Measurements from ENCODE around the gene NDOR1. TPM values are rescaled to one million over a fixed set of nuclear protein-coding genes. Genes with fewer than 3 reads are reported as not detected.
A peak's percentile ranks its signal among the peaks of the same experiment; 100 is the strongest.

Gene NDOR1
- total and polyA plus RNA-seq, 5 donors = 5.1 to 7.9 (median 5.3) TPM

DNA sequence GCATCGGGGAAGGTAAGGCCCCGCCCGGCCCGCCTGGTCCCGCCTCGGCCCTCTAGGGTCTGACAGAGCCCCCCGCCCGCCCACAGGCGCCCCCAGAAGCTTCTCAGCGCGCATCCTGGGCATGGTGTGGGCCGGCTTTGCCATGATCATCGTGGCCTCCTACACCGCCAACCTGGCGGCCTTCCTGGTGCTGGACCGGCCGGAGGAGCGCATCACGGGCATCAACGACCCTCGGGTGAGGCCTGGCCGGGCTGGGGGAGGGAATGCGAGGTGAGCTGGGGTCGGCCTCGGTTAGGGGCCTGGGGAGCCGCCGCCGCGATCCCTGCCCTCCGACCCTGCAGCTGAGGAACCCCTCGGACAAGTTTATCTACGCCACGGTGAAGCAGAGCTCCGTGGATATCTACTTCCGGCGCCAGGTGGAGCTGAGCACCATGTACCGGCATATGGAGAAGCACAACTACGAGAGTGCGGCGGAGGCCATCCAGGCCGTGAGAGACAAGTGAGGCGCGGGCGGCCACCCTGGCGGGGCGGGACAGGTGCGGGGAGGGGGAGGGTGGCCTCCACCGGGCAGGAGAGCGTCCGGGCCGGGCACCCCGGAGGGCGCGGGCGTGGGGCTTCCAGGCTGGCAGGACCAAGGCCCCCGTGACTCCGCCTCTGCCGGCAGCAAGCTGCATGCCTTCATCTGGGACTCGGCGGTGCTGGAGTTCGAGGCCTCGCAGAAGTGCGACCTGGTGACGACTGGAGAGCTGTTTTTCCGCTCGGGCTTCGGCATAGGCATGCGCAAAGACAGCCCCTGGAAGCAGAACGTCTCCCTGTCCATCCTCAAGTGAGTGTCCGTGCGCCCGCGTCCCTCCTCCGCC, 42.8 kb upstream of the NDOR1 start:
- intact Hi-C loops (cut with DNase I) = no loop called here
- DNase-seq = peak in 1 of 3 donors; percentile 65
- Histone ChIP-seq H3K27me3 (ENCODE audit: control insufficient read depth, insufficient read depth) (no peaks in the 10 kb centered on the region), H3K9me3 (ENCODE audit: control insufficient read depth, low read length) (no peaks in the 10 kb centered on the region), H3K4me3 (ENCODE audit: low read length) (no peak overlapping the region), H3K27ac (ENCODE audit: low read length) (no peak overlapping the region), H3K4me1 (ENCODE audit: control insufficient read depth, insufficient read depth, low read length) (no peaks in the 10 kb centered on the region)
- ATAC-seq = peak in 1 of 2 donors; percentile 7
- 7% methylated on average over 74 of the region's 74 CpGs for WGBS

DNA sequence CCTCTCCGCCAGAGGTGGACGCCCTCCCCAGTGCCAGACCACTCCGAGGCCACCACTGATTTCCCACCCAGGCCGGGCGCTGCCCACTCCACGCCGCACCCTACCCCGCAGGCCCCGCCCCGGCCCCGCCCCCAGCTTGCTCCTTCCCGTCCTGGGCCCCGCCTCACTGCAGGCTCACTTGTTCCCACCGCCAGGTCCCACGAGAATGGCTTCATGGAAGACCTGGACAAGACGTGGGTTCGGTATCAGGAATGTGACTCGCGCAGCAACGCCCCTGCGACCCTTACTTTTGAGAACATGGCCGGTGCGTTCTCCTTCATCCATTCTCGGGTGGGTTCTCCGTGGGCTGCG, 42.2 kb upstream of the NDOR1 start:
- ATAC-seq (peak in 1 of 2 donors; percentile 3), DNase-seq (no peak)
- 26% methylated on average over 26 of the region's 26 CpGs for WGBS
- Histone ChIP-seq H3K27me3 (ENCODE audit: control insufficient read depth, insufficient read depth) (no peaks in the 10 kb centered on the region), H3K4me3 (ENCODE audit: low read length) (no peak overlapping the region), H3K9me3 (ENCODE audit: control insufficient read depth, low read length) (no peaks in the 10 kb centered on the region), H3K27ac (ENCODE audit: low read length) (no peak overlapping the region), H3K4me1 (ENCODE audit: control insufficient read depth, insufficient read depth, low read length) (peaks cover 2% of the 10 kb centered on the region)
- intact Hi-C loops (cut with DNase I) = no loop called here

DNA sequence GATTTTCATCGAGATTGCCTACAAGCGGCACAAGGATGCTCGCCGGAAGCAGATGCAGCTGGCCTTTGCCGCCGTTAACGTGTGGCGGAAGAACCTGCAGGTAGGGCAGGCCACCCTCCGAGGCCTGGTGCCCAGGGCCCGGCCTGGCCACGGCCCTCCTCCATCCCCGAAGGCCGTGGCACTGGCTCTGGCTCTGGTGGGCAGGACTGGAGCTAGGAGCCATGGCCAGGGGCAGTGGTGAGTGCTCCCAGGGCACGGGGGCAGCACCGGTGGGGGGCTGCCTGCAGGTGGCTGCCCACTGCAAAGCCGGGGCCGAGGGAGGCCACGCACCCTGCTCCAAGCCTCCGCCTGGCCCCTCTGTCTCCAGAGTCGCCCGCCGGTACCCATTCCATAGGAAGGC, 41.7 kb upstream of the NDOR1 start:
- Histone ChIP-seq H3K27me3 (ENCODE audit: control insufficient read depth, insufficient read depth) (no peaks in the 10 kb centered on the region), H3K9me3 (ENCODE audit: control insufficient read depth, low read length) (no peaks in the 10 kb centered on the region), H3K4me3 (ENCODE audit: low read length) (no peak overlapping the region), H3K27ac (ENCODE audit: low read length) (no peak overlapping the region), H3K4me1 (ENCODE audit: control insufficient read depth, insufficient read depth, low read length) (peaks cover 2% of the 10 kb centered on the region)
- ATAC-seq (no peak), DNase-seq (no peak)
- intact Hi-C loops (cut with DNase I) = no loop called here
- WGBS = 81% methylated on average over 22 of the region's 22 CpGs

DNA sequence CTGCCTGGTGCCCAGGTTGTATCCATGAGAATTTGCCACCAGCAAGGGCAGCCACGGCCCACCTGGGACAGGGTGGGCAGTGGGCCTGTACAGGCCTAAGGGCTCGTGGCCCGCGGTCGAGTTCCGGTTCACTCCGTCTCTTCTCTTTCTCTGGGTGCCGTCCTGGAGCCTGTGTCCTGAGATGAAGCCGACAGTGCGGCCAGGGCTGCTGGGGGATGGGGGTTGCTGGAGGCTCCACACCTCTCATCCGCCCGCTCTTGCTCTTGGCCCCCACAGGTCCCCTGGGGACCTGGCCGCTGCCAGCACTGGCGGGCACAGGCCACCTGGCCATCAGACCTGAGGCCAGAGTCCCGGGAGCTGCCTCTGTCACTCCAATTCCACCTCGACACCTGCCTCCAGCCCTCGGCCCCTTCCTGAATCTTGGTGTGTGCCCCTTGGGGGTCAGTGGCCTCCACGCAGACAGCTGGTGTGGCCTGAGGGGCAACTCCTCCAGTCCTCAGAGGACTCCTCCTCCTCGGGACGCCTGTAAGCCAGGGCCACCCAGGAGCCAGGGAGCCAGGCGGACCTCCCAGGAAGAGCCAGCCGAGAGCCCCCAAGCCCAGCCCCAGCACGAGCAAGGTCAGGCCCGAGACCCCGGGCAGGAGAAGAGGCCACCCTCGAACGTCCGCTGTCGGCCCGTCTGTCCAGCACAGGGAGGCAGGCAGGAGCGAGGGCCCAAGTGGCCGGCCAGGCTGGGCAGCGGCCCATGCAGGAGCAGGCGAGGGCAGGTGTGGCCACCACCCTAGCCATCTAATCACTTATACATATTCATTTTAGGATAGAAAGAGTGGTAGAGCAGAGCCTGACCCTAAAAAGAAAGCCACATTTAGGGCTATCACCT, 40.9 kb upstream of the NDOR1 start:
- H3K9me3 ChIP-seq (ENCODE audit: control insufficient read depth, low read length) = no peaks in the 10 kb centered on the region
- 70% methylated on average over 34 of the region's 34 CpGs for WGBS
- intact Hi-C loops (cut with DNase I) = no loop called here
- DNase-seq (peak in 1 of 3 donors; percentile 22), ATAC-seq (no peak)
- no peak overlapping the region for H3K27ac ChIP-seq (ENCODE audit: low read length)
- no peaks in the 10 kb centered on the region for H3K27me3 ChIP-seq (ENCODE audit: control insufficient read depth, insufficient read depth)
- H3K4me3 ChIP-seq (ENCODE audit: low read length) = no peak overlapping the region
- H3K4me1 ChIP-seq (ENCODE audit: control insufficient read depth, insufficient read depth, low read length) = peaks cover 2% of the 10 kb centered on the region

DNA sequence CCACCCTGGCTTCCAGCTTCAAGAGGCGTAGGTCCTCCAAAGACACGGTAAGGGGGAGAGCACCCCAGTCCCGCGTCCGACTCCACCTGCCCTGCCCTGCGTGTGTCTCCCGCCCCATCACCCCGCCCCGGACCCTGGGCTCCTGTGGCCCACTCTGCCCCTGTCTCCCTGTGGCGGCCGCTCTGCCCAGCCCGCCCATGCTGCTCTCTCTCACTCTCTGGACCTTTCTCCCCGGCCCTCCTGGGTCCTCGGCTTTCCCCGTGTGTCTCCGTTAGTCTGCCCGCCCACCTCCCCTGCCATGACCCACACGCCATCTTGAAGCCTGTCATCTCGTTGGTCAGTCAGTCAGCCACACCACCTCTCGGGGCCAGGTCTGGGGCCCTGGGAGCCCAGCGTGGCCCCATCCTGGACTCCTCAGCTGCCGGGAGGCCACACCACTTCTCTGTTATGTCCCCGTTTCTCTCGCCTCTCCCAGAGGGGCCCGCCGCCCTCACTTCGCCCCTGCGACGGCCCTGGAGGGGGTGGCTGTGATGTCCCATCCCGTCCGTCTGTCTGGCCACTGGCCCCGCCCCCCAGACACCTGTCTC, 40.2 kb upstream of the NDOR1 start:
- H3K27me3 ChIP-seq (ENCODE audit: control insufficient read depth, insufficient read depth) = no peaks in the 10 kb centered on the region
- peaks cover 2% of the 10 kb centered on the region for H3K4me1 ChIP-seq (ENCODE audit: control insufficient read depth, insufficient read depth, low read length)
- no peak overlapping the region for H3K4me3 ChIP-seq (ENCODE audit: low read length)
- WGBS = 78% methylated on average over 32 of the region's 32 CpGs
- DNase-seq = peak in 1 of 3 donors; percentile 13
- intact Hi-C loops (cut with DNase I) = no loop called here
- no peak overlapping the region for H3K27ac ChIP-seq (ENCODE audit: low read length)
- no peak for ATAC-seq
- H3K9me3 ChIP-seq (ENCODE audit: control insufficient read depth, low read length) = no peaks in the 10 kb centered on the region

DNA sequence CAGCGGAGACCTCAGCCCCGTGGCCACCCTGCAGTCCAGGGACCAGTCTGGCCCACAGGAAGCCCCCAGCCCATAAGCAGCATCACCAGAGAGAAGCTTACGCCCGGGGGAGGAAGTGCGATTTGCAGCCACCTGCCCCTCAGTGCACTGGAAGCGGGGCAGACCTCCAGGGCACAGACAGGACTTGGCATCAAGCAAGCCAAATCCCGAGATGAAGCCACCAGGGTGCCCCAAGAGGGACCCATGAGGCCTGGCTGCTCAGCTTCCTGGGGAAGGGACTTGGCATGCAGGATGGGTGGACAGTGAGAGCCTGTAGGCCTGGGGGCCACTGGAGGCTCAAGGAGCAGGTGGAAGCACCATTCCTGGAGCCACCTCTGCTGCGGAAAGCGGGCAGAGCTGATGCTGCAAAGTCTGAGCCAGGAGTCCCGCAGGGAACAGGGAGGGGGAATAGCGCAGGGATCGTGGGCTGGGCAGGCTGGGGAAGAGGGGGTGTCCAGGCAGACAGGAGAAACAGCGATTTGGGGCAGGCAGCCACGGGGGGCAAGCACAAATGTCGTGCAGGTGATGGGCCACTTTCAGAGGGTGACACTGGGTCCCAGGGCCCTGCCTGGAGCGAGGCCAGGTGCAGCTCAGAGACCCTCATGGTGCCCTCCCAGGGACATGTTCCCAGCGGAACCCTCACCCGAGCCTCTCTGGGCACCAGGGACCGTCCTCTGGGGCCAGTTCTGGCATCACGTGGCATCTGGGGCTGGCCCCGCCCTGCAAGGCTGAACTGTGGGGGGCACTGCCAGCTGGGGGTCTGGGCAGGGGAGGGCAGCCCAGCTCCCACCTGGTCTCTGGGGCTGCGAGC, 38.9 kb upstream of the NDOR1 start:
- ATAC-seq (no peak), DNase-seq (peak in 1 of 3 donors; percentile 60)
- Histone ChIP-seq H3K9me3 (ENCODE audit: control insufficient read depth, low read length) (no peaks in the 10 kb centered on the region), H3K4me1 (ENCODE audit: control insufficient read depth, insufficient read depth, low read length) (peaks cover 2% of the 10 kb centered on the region), H3K27me3 (ENCODE audit: control insufficient read depth, insufficient read depth) (no peaks in the 10 kb centered on the region), H3K4me3 (ENCODE audit: low read length) (no peak overlapping the region), H3K27ac (ENCODE audit: low read length) (no peak overlapping the region)
- intact Hi-C loops (cut with DNase I) = no loop called here
- 68% methylated on average over 22 of the region's 22 CpGs for WGBS

DNA sequence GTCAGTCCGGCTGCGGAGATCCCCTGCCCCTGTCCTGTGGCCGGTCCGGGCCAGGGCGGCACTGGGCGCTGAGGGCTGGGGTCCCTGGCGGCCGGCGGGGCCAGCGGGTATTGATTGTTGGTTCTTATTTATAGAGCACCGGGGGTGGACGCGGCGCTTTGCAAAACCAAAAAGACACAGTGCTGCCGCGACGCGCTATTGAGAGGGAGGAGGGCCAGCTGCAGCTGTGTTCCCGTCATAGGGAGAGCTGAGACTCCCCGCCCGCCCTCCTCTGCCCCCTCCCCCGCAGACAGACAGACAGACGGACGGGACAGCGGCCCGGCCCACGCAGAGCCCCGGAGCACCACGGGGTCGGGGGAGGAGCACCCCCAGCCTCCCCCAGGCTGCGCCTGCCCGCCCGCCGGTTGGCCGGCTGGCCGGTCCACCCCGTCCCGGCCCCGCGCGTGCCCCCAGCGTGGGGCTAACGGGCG, 38.2 kb upstream of the NDOR1 start:
- peak in 1 of 3 donors; percentile 43 for DNase-seq
- WGBS = 23% methylated on average over 44 of the region's 44 CpGs
- Histone ChIP-seq H3K9me3 (ENCODE audit: control insufficient read depth, low read length) (no peaks in the 10 kb centered on the region), H3K27me3 (ENCODE audit: control insufficient read depth, insufficient read depth) (no peaks in the 10 kb centered on the region), H3K4me1 (ENCODE audit: control insufficient read depth, insufficient read depth, low read length) (peaks cover 2% of the 10 kb centered on the region), H3K27ac (ENCODE audit: low read length) (no peak overlapping the region), H3K4me3 (ENCODE audit: low read length) (no peak overlapping the region)
- ATAC-seq = no peak
- intact Hi-C loops (cut with DNase I) = no loop called here

DNA sequence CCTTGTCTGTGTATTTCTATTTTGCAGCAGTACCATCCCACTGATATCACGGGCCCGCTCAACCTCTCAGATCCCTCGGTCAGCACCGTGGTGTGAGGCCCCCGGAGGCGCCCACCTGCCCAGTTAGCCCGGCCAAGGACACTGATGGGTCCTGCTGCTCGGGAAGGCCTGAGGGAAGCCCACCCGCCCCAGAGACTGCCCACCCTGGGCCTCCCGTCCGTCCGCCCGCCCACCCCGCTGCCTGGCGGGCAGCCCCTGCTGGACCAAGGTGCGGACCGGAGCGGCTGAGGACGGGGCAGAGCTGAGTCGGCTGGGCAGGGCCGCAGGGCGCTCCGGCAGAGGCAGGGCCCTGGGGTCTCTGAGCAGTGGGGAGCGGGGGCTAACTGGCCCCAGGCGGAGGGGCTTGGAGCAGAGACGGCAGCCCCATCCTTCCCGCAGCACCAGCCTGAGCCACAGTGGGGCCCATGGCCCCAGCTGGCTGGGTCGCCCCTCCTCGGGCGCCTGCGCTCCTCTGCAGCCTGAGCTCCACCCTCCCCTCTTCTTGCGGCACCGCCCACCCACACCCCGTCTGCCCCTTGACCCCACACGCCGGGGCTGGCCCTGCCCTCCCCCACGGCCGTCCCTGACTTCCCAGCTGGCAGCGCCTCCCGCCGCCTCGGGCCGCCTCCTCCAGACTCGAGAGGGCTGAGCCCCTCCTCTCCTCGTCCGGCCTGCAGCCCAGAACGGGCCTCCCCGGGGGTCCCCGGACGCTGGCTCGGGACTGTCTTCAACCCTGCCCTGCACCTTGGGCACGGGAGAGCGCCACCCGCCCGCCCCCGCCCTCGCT, 37.5 kb upstream of the NDOR1 start:
- H3K4me1 ChIP-seq (ENCODE audit: control insufficient read depth, insufficient read depth, low read length) = peaks cover 2% of the 10 kb centered on the region
- H3K9me3 ChIP-seq (ENCODE audit: control insufficient read depth, low read length) = no peaks in the 10 kb centered on the region
- intact Hi-C loops (cut with DNase I) = no loop called here
- H3K27me3 ChIP-seq (ENCODE audit: control insufficient read depth, insufficient read depth) = no peaks in the 10 kb centered on the region
- no peak overlapping the region for H3K27ac ChIP-seq (ENCODE audit: low read length)
- peak in 2 of 3 donors; percentile 46 to 61 for DNase-seq
- 8% methylated on average over 57 of the region's 57 CpGs for WGBS
- H3K4me3 ChIP-seq (ENCODE audit: low read length) = peak overlapping the region; percentile 1
- peak in 1 of 2 donors; percentile 34 for ATAC-seq

DNA sequence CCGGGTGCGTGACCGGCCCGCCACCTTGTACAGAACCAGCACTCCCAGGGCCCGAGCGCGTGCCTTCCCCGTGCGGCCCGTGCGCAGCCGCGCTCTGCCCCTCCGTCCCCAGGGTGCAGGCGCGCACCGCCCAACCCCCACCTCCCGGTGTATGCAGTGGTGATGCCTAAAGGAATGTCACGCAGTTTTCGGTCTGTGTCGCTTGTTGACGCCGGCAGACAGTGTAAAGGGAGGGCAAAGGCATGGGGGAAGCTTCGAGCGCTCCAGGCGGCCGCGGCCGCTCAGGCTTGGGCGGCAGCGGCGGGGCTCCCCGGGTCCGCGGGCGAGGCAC, 37.0 kb upstream of the NDOR1 start:
- H3K27ac ChIP-seq (ENCODE audit: low read length) = no peak overlapping the region
- under 1% methylated on average over 36 of the region's 36 CpGs for WGBS
- intact Hi-C loops (cut with DNase I) = no loop called here
- H3K9me3 ChIP-seq (ENCODE audit: control insufficient read depth, low read length) = no peaks in the 10 kb centered on the region
- no peak for ATAC-seq
- peak in 1 of 3 donors; percentile 53 for DNase-seq
- H3K4me3 ChIP-seq (ENCODE audit: low read length) = peak overlapping the region; percentile 1
- H3K4me1 ChIP-seq (ENCODE audit: control insufficient read depth, insufficient read depth, low read length) = peaks cover 2% of the 10 kb centered on the region
- H3K27me3 ChIP-seq (ENCODE audit: control insufficient read depth, insufficient read depth) = no peaks in the 10 kb centered on the region
